GM23338 (cell line): ENCODE results near the gene FBXL19. TPM values are rescaled to one million over a fixed set of nuclear protein-coding genes. Genes with fewer than 3 reads are reported as not detected.

Experiments
- ATAC-seq: fragments of 200-7000 bp; cut with Tn5 transposase; 3 replicates; pipeline ENCODE4 v1.9.1; 2020
- DNase-seq: peaks from one replicate; pipeline ENCODE4 v3.0.0-alpha.2; 2015; ENCODE audit warnings: low spot score
- H2AFZ ChIP-seq: fragments of 200-600 bp; sonication (generic); 2 replicates; pipeline ENCODE4 v1.8.0; 2016; ENCODE audit warnings: antibody characterized with exemption, mild to moderate bottlenecking, moderate library complexity
- H3F3A ChIP-seq: fragments of 200-600 bp; sonication (generic); replicated peaks from 2 replicates; pipeline ENCODE4 v1.8.0; 2017; ENCODE audit warnings: antibody characterized with exemption, mixed run types, low read depth
- H3K27ac ChIP-seq: fragments of 200-600 bp; sonication (generic); 2 replicates; pipeline ENCODE4 v1.6.1; 2016; ENCODE audit warnings: low read depth
- H3K27me3 ChIP-seq: fragments of 200-600 bp; sonication (generic); 2 replicates; pipeline ENCODE4 v1.8.0; 2016; ENCODE audit warnings: mild to moderate bottlenecking, mixed run types, moderate library complexity; ENCODE audit not compliant: insufficient read depth
- H3K36me3 ChIP-seq: fragments of 200-600 bp; sonication (generic); 2 replicates; pipeline ENCODE4 v1.8.0; 2016; ENCODE audit warnings: mild to moderate bottlenecking; ENCODE audit not compliant: insufficient read depth
- H3K4me1 ChIP-seq: fragments of 200-600 bp; sonication (generic); 2 replicates; pipeline ENCODE4 v1.8.0; 2016; ENCODE audit warnings: mild to moderate bottlenecking, moderate library complexity; ENCODE audit not compliant: insufficient read depth
- H3K4me2 ChIP-seq: fragments of 200-600 bp; sonication (generic); 2 replicates; pipeline ENCODE4 v1.7.1; 2017; ENCODE audit warnings: mixed run types
- H3K4me3 ChIP-seq: fragments of 200-600 bp; sonication (generic); 2 replicates; pipeline ENCODE4 v1.6.1; 2016; ENCODE audit warnings: mixed run types
- H3K79me2 ChIP-seq: fragments of 200-600 bp; sonication (generic); replicated peaks from 2 replicates; pipeline ENCODE4 v1.8.0; 2017; ENCODE audit warnings: mild to moderate bottlenecking; ENCODE audit not compliant: insufficient read depth
- H3K9me2 ChIP-seq: fragments of 200-600 bp; sonication (generic); 2 replicates; pipeline ENCODE4 v1.8.0; 2017; ENCODE audit not compliant: insufficient read depth
- H4K20me1 ChIP-seq: fragments of 200-600 bp; sonication (generic); replicated peaks from 2 replicates; pipeline ENCODE4 v1.8.0; 2017; ENCODE audit warnings: mild to moderate bottlenecking; ENCODE audit not compliant: insufficient read depth
- H3K27ac Mint-ChIP-seq: 2 replicates; pipeline ENCODE4 v1.8.0; 2020; ENCODE audit warnings: inconsistent platforms, mild to moderate bottlenecking, moderate library complexity, mixed read lengths
- H3K27me3 Mint-ChIP-seq: 3 replicates; pipeline ENCODE4 v1.8.0; 2022; ENCODE audit warnings: low read depth, mild to moderate bottlenecking, moderate library complexity, mixed read lengths, inconsistent platforms; ENCODE audit not compliant: insufficient read depth, poor library complexity
- H3K36me3 Mint-ChIP-seq: 3 replicates; pipeline ENCODE4 v1.8.0; 2021; ENCODE audit warnings: low read depth, mild to moderate bottlenecking, inconsistent platforms, moderate library complexity, mixed read lengths
- H3K4me1 Mint-ChIP-seq: 3 replicates; pipeline ENCODE4 v1.8.0; 2020; ENCODE audit warnings: mild to moderate bottlenecking, inconsistent platforms, mixed read lengths
- H3K4me3 Mint-ChIP-seq: 3 replicates; pipeline ENCODE4 v1.8.0; 2021; ENCODE audit warnings: moderate library complexity, mild to moderate bottlenecking, inconsistent platforms, mixed read lengths
- H3K9me3 Mint-ChIP-seq: 3 replicates; pipeline ENCODE4 v1.8.0; 2020; ENCODE audit warnings: moderate library complexity, mild to moderate bottlenecking, inconsistent platforms, mixed read lengths
- CREB1 ChIP-seq: fragments of 250-450 bp; sonication (Bioruptor Pico); IDR thresholded peaks from 2 replicates; pipeline ENCODE4 v1.5.0; 2020; ENCODE audit warnings: low read depth, mild to moderate bottlenecking, moderate library complexity
- CTCF ChIP-seq, 2 experiments: fragments of 200-600 bp in 1 of 2; sonication (generic) in 1 of 2; conservative IDR thresholded peaks; 2 replicates each; pipeline versions ENCODE4 v1.5.1 to v1.6.1; 2016 to 2017; ENCODE audit warnings: antibody characterized with exemption in 2 of 2, low read depth in 2 of 2, mild to moderate bottlenecking in 2 of 2, moderate library complexity in 1 of 2
- EZH2 ChIP-seq: fragments of 200-600 bp; sonication (generic); IDR thresholded peaks from one replicate; pipeline ENCODE4 v1.8.0; 2017; ENCODE audit warnings: antibody characterized with exemption, mild to moderate bottlenecking, low read depth; ENCODE audit not compliant: unreplicated experiment
- EZH2phosphoT487 ChIP-seq: fragments of 200-600 bp; sonication (generic); IDR thresholded peaks from one replicate; pipeline ENCODE4 v1.8.1; 2018; ENCODE audit warnings: antibody characterized with exemption; ENCODE audit not compliant: unreplicated experiment
- JUNB ChIP-seq: IDR thresholded peaks from one replicate; pipeline ENCODE4 v1.6.1; 2016; ENCODE audit warnings: antibody characterized with exemption; ENCODE audit not compliant: unreplicated experiment
- NANOG ChIP-seq: IDR thresholded peaks from 2 replicates; pipeline ENCODE4 v1.6.1; 2016; ENCODE audit warnings: antibody characterized with exemption, borderline replicate concordance
- POLR2AphosphoS5 ChIP-seq: IDR thresholded peaks from 2 replicates; pipeline ENCODE4 v1.6.1; 2016; ENCODE audit warnings: antibody characterized with exemption, low read depth
- STAT1 ChIP-seq: IDR thresholded peaks from one replicate; pipeline ENCODE4 v1.6.1; 2016; ENCODE audit warnings: antibody characterized with exemption; ENCODE audit not compliant: unreplicated experiment
- ZNF114 ChIP-seq: fragments of 250-450 bp; sonication (Bioruptor Pico); IDR thresholded peaks from 2 replicates; pipeline ENCODE4 v1.5.0; 2020; ENCODE audit warnings: mild to moderate bottlenecking, moderate library complexity
- ZNF331 ChIP-seq: fragments of 250-450 bp; sonication (Bioruptor Pico); IDR thresholded peaks from 2 replicates; pipeline ENCODE4 v1.5.0; 2020; ENCODE audit warnings: low read depth, mild to moderate bottlenecking, moderate library complexity
- ZNF462 ChIP-seq: fragments of 250-450 bp; sonication (Bioruptor Pico); IDR thresholded peaks from 2 replicates; pipeline ENCODE4 v1.5.0; 2020; ENCODE audit warnings: mild to moderate bottlenecking, moderate library complexity
- polyA plus RNA-seq: library from polyadenylated mRNA; unstranded; fragments of >200 nt; fragmentation: Nextera tagmentation; extraction: Ambion mirVana; gene quantifications from 2 replicates; pipeline ENCODE4 v1.2.1, GENCODE V29; 2016
- total RNA-seq: library from RNA; depleted of rRNA; stranded (reverse); fragments of >200 nt; shearing (Covaris generic); gene quantifications from 2 replicates; pipeline ENCODE4 v1.2.3, GENCODE V29; 2014
- TF ChIP-seq, protein P1 (sequence below): IDR thresholded peaks from one replicate; pipeline ENCODE4 v1.6.1; 2018; ENCODE audit warnings: antibody characterized with exemption; ENCODE audit not compliant: unreplicated experiment
- TF ChIP-seq, protein P2 (sequence below): IDR thresholded peaks from 2 replicates; pipeline ENCODE4 v1.6.1; 2016; ENCODE audit warnings: antibody characterized with exemption

FBXL19 gene
- total and polyA plus RNA-seq, 2 experiments from 2014 or later = 12.5 to 71.5 TPM

DNA sequence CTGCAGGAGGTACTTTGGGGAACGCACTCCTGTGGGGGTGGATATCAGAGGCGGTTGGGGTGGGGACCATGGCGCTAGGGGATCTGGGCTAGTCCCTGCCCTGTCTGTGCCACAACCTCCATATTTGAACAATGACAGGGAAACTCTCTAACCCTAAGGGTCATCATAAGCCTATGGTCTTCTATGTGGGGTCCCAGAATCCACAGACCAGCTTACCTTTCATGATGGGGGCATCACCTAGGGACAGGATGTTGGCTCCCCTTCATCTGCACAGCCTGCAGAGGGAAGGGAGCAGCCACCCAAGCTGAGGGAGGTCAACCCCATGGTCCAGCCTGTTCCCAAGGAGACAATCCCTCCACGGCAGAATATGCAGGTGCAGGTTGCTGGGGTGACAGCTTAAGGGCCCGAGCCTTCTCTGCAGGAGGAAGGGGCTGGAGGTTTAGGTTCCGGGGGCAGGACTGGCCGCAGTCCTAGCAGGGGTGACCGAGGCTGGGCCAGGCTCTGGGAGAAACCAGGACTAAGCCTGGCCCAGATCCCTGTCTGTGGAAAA is 27.2 kb downstream of the FBXL19 start:
- H2AFZ ChIP-seq = no peak overlapping the region
- peaks cover 8% of the 10 kb centered on the region for H3K36me3 Mint-ChIP-seq
- peak overlapping the region; percentile 98 for H3K4me2 ChIP-seq
- 0 out of 2 replicates have a peak, but pooled peaks cover 3% of the 10 kb centered on the region for H4K20me1 ChIP-seq
- H3F3A ChIP-seq = peaks cover 13% of the 10 kb centered on the region
- H3K27me3 ChIP-seq = no peaks in the 10 kb centered on the region
- no peak overlapping the region for H3K27ac Mint-ChIP-seq
- peaks cover 7% of the 10 kb centered on the region; the same call in 1 of the 2 replicates for H3K4me1 ChIP-seq
- no peak for ATAC-seq
- H3K4me3 ChIP-seq = peak overlapping the region; percentile 92
- peak overlapping the region; percentile 88 for H3K4me3 Mint-ChIP-seq
- H3K79me2 ChIP-seq = no peaks in the 10 kb centered on the region
- TF ChIP-seq CREB1 (CRISPR knock-in tag) (no peak), NANOG (no peak), EZH2 (no peak), POLR2AphosphoS5 (no peak), ZNF114 (no peak), ZNF331 (no peak), EZH2phosphoT487 (no peak), JUNB (no peak), STAT1 (no peak), ZNF462 (CRISPR knock-in tag) (no peak), CTCF (conservative IDR thresholded peaks at IDR 0.05; ENCODE audit: low read depth in 2 of 2) (no peak)
- TF ChIP-seq, protein P1, sequence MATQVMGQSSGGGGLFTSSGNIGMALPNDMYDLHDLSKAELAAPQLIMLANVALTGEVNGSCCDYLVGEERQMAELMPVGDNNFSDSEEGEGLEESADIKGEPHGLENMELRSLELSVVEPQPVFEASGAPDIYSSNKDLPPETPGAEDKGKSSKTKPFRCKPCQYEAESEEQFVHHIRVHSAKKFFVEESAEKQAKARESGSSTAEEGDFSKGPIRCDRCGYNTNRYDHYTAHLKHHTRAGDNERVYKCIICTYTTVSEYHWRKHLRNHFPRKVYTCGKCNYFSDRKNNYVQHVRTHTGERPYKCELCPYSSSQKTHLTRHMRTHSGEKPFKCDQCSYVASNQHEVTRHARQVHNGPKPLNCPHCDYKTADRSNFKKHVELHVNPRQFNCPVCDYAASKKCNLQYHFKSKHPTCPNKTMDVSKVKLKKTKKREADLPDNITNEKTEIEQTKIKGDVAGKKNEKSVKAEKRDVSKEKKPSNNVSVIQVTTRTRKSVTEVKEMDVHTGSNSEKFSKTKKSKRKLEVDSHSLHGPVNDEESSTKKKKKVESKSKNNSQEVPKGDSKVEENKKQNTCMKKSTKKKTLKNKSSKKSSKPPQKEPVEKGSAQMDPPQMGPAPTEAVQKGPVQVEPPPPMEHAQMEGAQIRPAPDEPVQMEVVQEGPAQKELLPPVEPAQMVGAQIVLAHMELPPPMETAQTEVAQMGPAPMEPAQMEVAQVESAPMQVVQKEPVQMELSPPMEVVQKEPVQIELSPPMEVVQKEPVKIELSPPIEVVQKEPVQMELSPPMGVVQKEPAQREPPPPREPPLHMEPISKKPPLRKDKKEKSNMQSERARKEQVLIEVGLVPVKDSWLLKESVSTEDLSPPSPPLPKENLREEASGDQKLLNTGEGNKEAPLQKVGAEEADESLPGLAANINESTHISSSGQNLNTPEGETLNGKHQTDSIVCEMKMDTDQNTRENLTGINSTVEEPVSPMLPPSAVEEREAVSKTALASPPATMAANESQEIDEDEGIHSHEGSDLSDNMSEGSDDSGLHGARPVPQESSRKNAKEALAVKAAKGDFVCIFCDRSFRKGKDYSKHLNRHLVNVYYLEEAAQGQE = no peak
- TF ChIP-seq, protein P2, sequence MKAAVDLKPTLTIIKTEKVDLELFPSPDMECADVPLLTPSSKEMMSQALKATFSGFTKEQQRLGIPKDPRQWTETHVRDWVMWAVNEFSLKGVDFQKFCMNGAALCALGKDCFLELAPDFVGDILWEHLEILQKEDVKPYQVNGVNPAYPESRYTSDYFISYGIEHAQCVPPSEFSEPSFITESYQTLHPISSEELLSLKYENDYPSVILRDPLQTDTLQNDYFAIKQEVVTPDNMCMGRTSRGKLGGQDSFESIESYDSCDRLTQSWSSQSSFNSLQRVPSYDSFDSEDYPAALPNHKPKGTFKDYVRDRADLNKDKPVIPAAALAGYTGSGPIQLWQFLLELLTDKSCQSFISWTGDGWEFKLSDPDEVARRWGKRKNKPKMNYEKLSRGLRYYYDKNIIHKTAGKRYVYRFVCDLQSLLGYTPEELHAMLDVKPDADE = no peak
- H3K9me3 Mint-ChIP-seq = no peaks in the 10 kb centered on the region
- H3K36me3 ChIP-seq = no peaks in the 10 kb centered on the region; the same call in 1 of the 2 replicates
- H3K9me2 ChIP-seq = no peaks in the 10 kb centered on the region
- H3K27ac ChIP-seq = no peak overlapping the region
- no peak for DNase-seq
- peaks cover 19% of the 10 kb centered on the region for H3K27me3 Mint-ChIP-seq
- H3K4me1 Mint-ChIP-seq = peaks cover 34% of the 10 kb centered on the region
